Activated CD4-positive, alpha-beta T cell treated with anti-CD3 and anti-CD28 coated beads for 36 hours (primary cell): ENCODE measurements around the gene COPZ1. TPM values are rescaled to one million over a fixed set of nuclear protein-coding genes. Genes with fewer than 3 reads are reported as not detected.

Experiments
- ATAC-seq: fragments of 200-7000 bp; cut with Tn5 transposase; one replicate; pipeline ENCODE4 v1.10.0; 2021; ENCODE audit warnings: mild to moderate bottlenecking, moderate library complexity
- CTCF ChIA-PET: fragments of 350-600 bp; sonication (Branson Sonifier 250); formaldehyde crosslinking; loops from one replicate; lab custom pipeline; 2021; ENCODE audit warnings: antibody characterized with exemption; lab: Charles Lee
- POLR2A ChIA-PET: fragments of 350-600 bp; sonication (Branson Sonifier 250); formaldehyde crosslinking; loops from one replicate; lab custom pipeline; 2021; ENCODE audit warnings: antibody characterized with exemption, inconsistent platforms; lab: Charles Lee
- DNase-seq: peaks from one replicate; pipeline ENCODE4 v3.0.0-alpha.2; 2020
- H3K27ac Mint-ChIP-seq: one replicate; pipeline ENCODE4 v1.8.0; 2021; ENCODE audit warnings: mixed read lengths
- H3K27me3 Mint-ChIP-seq: one replicate; pipeline ENCODE4 v1.8.0; 2021; ENCODE audit warnings: mixed read lengths
- H3K36me3 Mint-ChIP-seq: one replicate; pipeline ENCODE4 v1.8.0; 2021; ENCODE audit warnings: low read depth, mixed read lengths
- H3K4me1 Mint-ChIP-seq: one replicate; pipeline ENCODE4 v1.8.0; 2021; ENCODE audit warnings: mixed read lengths
- H3K4me3 Mint-ChIP-seq: one replicate; pipeline ENCODE4 v1.8.0; 2021; ENCODE audit warnings: mild to moderate bottlenecking, moderate library complexity, mixed read lengths
- H3K9me3 Mint-ChIP-seq: one replicate; pipeline ENCODE4 v1.8.0; 2021; ENCODE audit warnings: low read depth, mixed read lengths
- intact Hi-C, 2 experiments: fragments of 100-400 bp; cut with DNase I in 1 of 2; cut with micrococcal nuclease in 1 of 2; formaldehyde crosslinking; loops; one replicate each; pipeline versions ENCODE4 v1.14.2 to v1.15.1; 2022 to 2024; cut with DNase I, micrococcal nuclease
- total RNA-seq, 2 experiments: library from RNA; stranded (reverse); gene quantifications; one replicate each; pipeline ENCODE4 v1.2.3, GENCODE V29; 2021

COPZ1 gene
- total RNA-seq, 2 experiments from 2014 or later, result 95.2 to 98.7 TPM

DNA sequence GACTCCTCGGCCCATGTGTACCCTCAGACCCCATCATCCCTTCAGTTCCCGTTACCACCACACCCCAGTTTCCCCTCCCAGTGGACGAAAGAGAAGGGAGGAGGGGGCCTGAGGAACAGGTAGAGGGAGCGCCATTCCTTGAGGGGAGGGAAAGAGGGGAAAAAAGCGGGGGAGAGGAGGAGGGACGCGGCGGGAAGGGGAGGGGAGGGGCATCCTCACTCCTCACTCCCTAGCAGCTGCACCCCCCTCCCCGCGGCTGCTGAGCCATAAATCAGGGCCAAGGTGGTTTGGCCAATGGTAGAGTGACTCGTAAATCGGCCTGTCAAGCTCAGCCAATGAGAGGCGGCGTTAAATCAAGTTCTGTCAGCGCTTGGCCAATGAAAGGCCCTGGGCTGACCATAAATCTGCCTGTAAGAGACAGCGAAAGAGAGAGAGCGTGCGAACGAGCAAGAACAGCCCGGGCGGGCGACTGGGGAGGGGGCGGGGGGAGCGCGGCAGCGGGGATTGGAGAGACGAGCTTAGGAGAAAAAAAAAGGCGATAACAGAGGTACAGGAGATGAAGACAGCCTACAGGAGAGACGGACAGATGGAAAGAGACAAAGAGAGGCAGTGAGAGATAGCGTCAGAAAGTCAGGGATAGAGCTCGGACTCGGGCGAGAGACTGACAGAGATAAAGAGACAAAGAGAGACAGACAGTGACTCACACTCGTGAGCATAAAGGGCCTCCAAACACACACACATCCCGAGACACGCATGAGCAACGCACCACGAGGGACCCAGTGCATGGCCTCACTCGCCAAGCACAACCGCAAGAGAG lies 34.2 kb downstream of the COPZ1 start:
- no peaks in the 10 kb centered on the region for H3K36me3 Mint-ChIP-seq
- CTCF ChIA-PET, result interaction anchor here (0.6 to 8.2 kb wide), 24 partner anchors 8 to 144 kb away, joined by 3 to 85 read pairs (median 4); partner anchors contain the start of genes CBX5, COPZ1 and HNRNPA1
- peak; percentile 93 for ATAC-seq
- no peaks in the 10 kb centered on the region for H3K9me3 Mint-ChIP-seq
- DNase-seq, result peak; percentile 96
- H3K4me3 Mint-ChIP-seq, result no peak overlapping the region
- H3K27me3 Mint-ChIP-seq, result no peaks in the 10 kb centered on the region
- POLR2A ChIA-PET, result interaction anchor here (0.6 to 2.8 kb wide), 12 partner anchors 8 to 1357 kb away, joined by 3 to 44 read pairs (median 4); partner anchors contain the start of genes BLOC1S1, CBX5, COPZ1 and HNRNPA1
- no peak overlapping the region for H3K27ac Mint-ChIP-seq
- intact Hi-C loops, result loop anchor here (1.0 to 2.0 kb wide), 8 partner anchors 26 to 144 kb away; partner anchors contain the start of genes CBX5 (in 2 of the 2), HNRNPA1 (in 2 of the 2), COPZ1 (in 1 of the 2) and NCKAP1L (in 1 of the 2)
- peaks cover 18% of the 10 kb centered on the region for H3K4me1 Mint-ChIP-seq

DNA sequence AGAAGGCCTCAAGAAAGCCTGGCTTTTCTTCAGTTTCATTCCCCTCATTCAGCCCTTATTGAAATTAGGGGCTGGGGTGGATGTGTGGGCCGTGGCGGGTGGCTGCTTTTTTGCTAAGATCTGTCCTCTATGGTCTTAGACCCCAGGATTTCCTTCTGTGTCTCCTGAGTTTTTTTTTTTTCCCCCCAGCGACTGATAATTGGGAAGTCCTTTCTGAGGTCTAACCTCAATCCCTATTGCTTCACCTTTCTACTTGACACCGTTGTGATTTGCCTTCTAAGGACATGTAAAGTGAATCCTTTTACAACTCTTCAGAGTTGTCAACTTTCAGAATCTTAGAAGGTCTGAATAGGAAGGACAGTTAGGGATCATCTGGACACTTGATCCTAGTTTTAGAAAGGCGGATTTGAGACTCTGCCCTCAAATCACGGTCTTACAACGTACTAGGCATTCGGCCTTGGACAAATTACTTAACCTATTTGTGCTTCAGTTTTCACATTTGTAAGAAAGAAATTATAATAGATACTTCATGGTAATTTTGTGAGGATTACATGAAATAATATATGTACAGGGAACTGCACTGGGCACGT lies 34.9 kb downstream of the COPZ1 start:
- no peak overlapping the region for H3K4me3 Mint-ChIP-seq
- intact Hi-C loops, result loop anchor here (1.0 to 2.0 kb wide), 10 partner anchors 24 to 145 kb away; partner anchors contain the start of genes CBX5 (in 2 of the 2), HNRNPA1 (in 2 of the 2), COPZ1 (in 1 of the 2) and NCKAP1L (in 1 of the 2)
- H3K9me3 Mint-ChIP-seq, result no peaks in the 10 kb centered on the region
- H3K27me3 Mint-ChIP-seq, result no peaks in the 10 kb centered on the region
- ATAC-seq (no peak), DNase-seq (no peak)
- POLR2A ChIA-PET, result interaction anchor here (1.0 to 2.8 kb wide), 6 partner anchors 35 to 79 kb away, joined by 3 to 44 read pairs (median 10); partner anchors contain the start of genes CBX5, COPZ1 and HNRNPA1
- peaks cover 25% of the 10 kb centered on the region for H3K4me1 Mint-ChIP-seq
- CTCF ChIA-PET, result interaction anchor here (0.5 to 8.2 kb wide), 20 partner anchors 7 to 145 kb away, joined by 3 to 85 read pairs (median 5); partner anchors contain the start of genes CBX5, COPZ1 and HNRNPA1
- H3K27ac Mint-ChIP-seq, result no peak overlapping the region
- no peaks in the 10 kb centered on the region for H3K36me3 Mint-ChIP-seq

DNA sequence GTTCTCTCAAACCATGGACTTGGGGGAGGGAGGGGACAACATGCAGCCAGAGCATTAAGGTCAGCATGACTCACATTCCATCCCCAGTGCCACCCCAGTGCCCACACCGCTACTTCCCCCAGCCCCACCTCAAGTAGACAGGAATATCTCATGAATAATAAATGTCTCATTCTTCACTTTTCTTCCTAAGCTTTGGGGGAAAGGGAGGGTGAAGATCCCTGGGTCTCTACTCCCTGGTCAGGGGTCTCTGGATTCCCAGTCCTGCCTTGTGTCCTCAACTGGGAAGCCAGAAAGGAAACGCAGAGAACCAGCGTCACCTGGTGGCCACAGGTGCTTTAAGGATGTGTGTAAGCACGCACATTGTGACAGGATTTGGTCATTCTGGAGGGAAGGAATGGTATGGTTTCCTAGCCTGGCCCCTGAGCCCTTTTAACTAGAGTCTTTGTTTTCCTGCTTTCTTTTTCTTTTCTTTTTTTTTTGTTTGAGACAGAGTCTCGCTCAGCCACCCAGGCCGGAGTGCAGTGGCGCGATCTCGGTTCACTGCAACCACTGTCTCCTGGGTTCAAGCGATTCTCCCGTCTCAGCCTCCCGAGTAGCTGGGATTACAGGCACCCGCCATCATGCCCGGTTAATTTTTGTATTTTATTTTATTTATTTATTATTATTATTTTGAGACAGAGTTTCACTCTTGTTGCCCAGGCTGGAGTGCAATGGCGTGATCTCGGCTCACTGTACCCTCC lies 36.0 kb downstream of the COPZ1 start:
- H3K27me3 Mint-ChIP-seq, result no peaks in the 10 kb centered on the region
- POLR2A ChIA-PET, result no interaction called here
- no peaks in the 10 kb centered on the region for H3K9me3 Mint-ChIP-seq
- H3K27ac Mint-ChIP-seq, result no peak overlapping the region
- CTCF ChIA-PET, result interaction anchor here (0.5 to 8.2 kb wide), 14 partner anchors 8 to 146 kb away, joined by 3 to 85 read pairs (median 6); partner anchors contain the start of gene COPZ1
- no peaks in the 10 kb centered on the region for H3K36me3 Mint-ChIP-seq
- intact Hi-C loops, result loop anchor here in 1 of 2 experiments (1.0 kb wide), 2 partner anchors 25 to 67 kb away; no protein-coding TSS in a partner anchor
- ATAC-seq (no peak), DNase-seq (peak; percentile 84)
- peak overlapping the region; percentile 5 for H3K4me3 Mint-ChIP-seq
- H3K4me1 Mint-ChIP-seq, result peaks cover 26% of the 10 kb centered on the region

DNA sequence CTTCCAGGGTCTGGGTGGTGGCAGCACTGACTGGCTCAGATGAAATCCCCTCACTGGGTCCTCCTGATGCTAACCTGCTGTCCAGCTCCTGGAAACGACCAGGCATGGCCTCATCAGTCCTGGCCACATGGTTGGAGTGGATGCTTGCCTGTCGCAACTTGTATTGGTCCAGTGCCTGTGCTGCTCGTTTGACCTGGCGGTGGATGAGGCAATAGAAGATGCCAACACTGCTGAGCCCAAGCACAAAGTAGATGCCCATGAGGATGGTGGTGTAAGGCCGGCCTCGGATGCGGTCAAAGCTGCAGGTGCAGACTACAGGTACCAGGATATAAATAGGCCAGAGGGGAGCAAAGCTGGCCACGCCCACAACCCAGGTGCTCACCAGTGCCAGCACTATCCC lies 38.1 kb downstream of the COPZ1 start:
- no peak overlapping the region for H3K4me3 Mint-ChIP-seq

DNA sequence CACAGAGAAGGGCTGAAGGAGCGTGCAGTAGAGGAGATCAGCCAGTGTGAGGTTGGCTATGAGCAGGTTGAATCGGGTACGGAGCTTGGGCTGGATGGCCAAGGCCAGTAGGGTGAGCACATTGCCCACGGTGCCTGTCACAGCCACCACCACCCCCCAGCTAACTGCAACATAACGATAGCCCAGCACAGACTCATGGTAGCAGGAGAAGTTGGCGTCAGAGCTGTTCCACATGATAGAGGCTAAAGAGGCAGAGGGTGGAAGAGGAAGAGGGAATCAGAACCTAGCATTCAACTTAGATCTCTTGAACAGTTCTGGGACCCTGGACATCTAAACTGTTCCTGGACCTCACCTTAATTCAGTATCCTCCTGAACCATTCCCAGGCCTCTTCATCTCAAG lies 38.7 kb downstream of the COPZ1 start:
- Mint-ChIP-seq H3K4me1 (peaks cover 35% of the 10 kb centered on the region), H3K4me3 (peak overlapping the region; percentile 37), H3K27ac (peak overlapping the region; percentile 69), H3K27me3 (peaks cover 2% of the 10 kb centered on the region), H3K36me3 (no peaks in the 10 kb centered on the region), H3K9me3 (no peaks in the 10 kb centered on the region)
- ChIA-PET POLR2A (no interaction called here), CTCF (interaction anchor here (0.5 to 8.2 kb wide), 9 partner anchors 16 to 1824 kb away, joined by 3 to 85 read pairs (median 13); partner anchors contain the start of gene COPZ1)
- DNase-seq (no peak), ATAC-seq (no peak)
- intact Hi-C loops, result no loop called here

More for the DNA sequence above, 38.1 kb downstream of the COPZ1 start:
- Mint-ChIP-seq H3K9me3 (no peaks in the 10 kb centered on the region), H3K27me3 (peaks cover 2% of the 10 kb centered on the region), H3K36me3 (no peaks in the 10 kb centered on the region), H3K4me1 (peaks cover 29% of the 10 kb centered on the region), H3K27ac (no peak overlapping the region)
- ATAC-seq, result no peak
- ChIA-PET CTCF (interaction anchor here (0.5 to 8.2 kb wide), 12 partner anchors 10 to 1825 kb away, joined by 3 to 85 read pairs (median 6); partner anchors contain the start of gene COPZ1), POLR2A (interaction anchor here (0.6 to 1.4 kb wide), 2 partner anchors 74 to 346 kb away, joined by 3 to 7 read pairs; no protein-coding TSS in a partner anchor)
- intact Hi-C loops, result no loop called here
- no peak for DNase-seq

DNA sequence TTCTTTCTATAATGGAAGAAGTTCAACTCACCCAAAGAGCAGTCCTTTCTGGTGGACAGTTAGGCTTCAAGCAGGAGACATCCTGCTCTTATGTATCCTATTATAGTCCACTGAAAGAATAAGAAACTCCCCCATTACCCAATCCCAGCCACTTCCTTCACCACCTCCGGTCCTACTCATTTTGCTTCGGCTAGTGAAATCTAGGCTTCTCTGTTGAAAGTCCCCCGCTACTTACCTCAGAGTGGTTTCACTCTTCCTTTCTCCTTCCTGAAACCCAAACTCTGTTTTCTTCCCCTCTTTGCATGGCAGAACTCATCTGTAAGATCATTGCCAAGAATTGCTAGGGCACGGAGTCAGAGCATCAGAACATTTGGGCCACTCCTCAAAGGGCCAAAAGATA lies 39.5 kb downstream of the COPZ1 start, which contains the start of gene GPR84:
GPR84 (minus strand) TSS at position 74 of the 400 bp plus-strand sequence. CDS start 635 bp downstream, outside the sequence.
- H3K9me3 Mint-ChIP-seq, result no peaks in the 10 kb centered on the region
- POLR2A ChIA-PET, result no interaction called here
- H3K27ac Mint-ChIP-seq, result peak within 1 kb of the TSS; percentile 69
- H3K4me1 Mint-ChIP-seq, result peaks cover 43% of the 10 kb centered on the region
- peak within 1 kb of the TSS; percentile 37 for H3K4me3 Mint-ChIP-seq
- ATAC-seq (peak; percentile 67), DNase-seq (peak; percentile 59)
- peaks cover 2% of the 10 kb centered on the region for H3K27me3 Mint-ChIP-seq
- CTCF ChIA-PET, result no interaction called here
- no peaks in the 10 kb centered on the region for H3K36me3 Mint-ChIP-seq
- intact Hi-C loops, result no loop called here

DNA sequence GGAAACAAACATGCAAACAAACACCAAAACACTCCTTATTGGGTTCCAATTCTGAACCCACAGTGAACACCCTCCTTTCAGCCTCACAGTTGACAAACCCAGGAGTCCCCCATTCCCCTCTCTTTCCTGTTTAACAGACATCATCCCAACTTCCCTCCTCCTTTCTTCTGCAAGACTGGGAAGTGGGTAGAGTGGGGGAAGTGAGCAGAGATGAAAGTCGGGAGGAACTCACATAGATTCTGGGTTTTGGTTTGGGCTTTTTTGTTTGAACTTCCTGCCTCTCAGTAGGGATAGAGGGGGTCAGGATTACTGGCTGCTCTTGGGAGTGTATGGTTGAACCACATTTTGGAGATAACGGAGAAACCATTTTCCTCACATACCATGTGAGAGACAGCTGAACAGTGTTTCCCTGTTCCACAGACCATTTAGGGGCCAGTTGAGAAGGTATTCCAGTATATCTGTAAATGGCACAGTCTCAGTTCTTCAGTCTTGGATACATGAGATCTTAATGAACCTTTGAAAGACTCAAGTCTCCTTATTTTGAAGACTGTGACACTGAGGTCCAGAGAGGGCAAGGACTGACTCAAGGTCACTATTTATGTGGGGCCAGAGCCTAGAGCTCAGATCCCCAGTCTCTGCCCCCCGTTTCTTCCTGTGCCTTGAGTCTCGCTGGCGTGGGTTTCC lies 43.2 kb downstream of the COPZ1 start:
- CTCF ChIA-PET, result interaction anchor here (0.6 to 4.5 kb wide), 26 partner anchors 12 to 383 kb away, joined by 3 to 83 read pairs (median 6); partner anchors contain the start of genes COPZ1 and HOXC10
- DNase-seq, result no peak
- intact Hi-C loops, result loop anchor here (1.0 to 2.0 kb wide), 6 partner anchors 11 to 148 kb away; no protein-coding TSS in a partner anchor
- peak; percentile 5 for ATAC-seq
- H3K36me3 Mint-ChIP-seq, result no peaks in the 10 kb centered on the region
- H3K4me1 Mint-ChIP-seq, result peaks cover 44% of the 10 kb centered on the region
- H3K27me3 Mint-ChIP-seq, result peaks cover 2% of the 10 kb centered on the region
- no peaks in the 10 kb centered on the region for H3K9me3 Mint-ChIP-seq
- H3K27ac Mint-ChIP-seq, result no peak overlapping the region
- H3K4me3 Mint-ChIP-seq, result peak overlapping the region; percentile 4
- POLR2A ChIA-PET, result no interaction called here

DNA sequence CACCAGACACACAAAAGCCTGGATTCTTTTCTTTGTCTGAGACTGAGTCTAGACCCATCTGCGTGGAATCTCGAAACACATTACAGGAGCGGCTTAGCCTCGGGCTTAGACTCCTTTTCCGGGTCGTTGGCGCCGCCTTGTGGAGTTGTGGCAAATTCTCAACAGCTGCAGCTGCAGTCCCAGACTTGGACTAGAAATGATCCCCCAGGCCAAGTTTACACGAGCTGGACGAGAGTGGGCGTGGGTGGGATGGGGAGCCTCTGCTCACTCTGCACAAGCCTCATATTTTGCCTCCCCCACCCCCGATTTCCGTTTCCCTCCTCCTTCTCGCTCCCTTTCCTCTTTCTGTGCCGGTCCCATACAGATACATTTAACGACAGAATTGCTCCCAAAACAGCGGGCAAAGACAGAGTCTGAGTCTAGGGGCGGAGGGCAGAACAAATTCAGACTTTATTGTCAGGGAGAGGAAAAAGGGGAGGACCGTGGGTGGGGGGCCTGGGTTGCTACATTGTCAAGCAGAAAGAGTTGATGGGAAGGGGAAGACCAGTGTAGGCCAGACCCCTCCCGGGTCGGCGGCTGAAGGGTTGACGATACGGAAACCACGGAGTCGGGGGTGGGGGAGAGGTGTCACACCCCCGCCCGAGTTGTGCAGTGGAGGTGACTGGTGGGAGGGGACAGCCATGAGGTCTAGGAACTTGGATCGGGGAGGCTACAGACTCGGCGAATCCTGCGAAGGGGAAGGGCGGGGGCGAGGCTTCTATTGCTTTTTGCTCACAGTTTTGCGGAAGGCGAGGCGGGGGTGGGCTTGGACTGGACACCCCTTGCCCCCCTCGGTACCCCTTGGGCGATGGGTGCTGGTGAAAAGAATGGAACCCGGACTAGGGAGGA lies 44.0 kb downstream of the COPZ1 start:
- no peaks in the 10 kb centered on the region for H3K9me3 Mint-ChIP-seq
- intact Hi-C loops, result loop anchor here (1.0 to 2.0 kb wide), 6 partner anchors 10 to 149 kb away; no protein-coding TSS in a partner anchor
- peak; percentile 96 for DNase-seq
- H3K36me3 Mint-ChIP-seq, result no peaks in the 10 kb centered on the region
- POLR2A ChIA-PET, result interaction anchor here (0.6 kb wide), 2 partner anchors 10 to 82 kb away, joined by 3 read pairs; no protein-coding TSS in a partner anchor
- no peak overlapping the region for H3K27ac Mint-ChIP-seq
- H3K4me3 Mint-ChIP-seq, result peak overlapping the region; percentile 4
- peak; percentile 82 for ATAC-seq
- peaks cover 41% of the 10 kb centered on the region for H3K4me1 Mint-ChIP-seq
- H3K27me3 Mint-ChIP-seq, result peaks cover 2% of the 10 kb centered on the region
- CTCF ChIA-PET, result interaction anchor here (0.6 to 4.5 kb wide), 26 partner anchors 12 to 362 kb away, joined by 3 to 83 read pairs (median 6); partner anchors contain the start of gene COPZ1

DNA sequence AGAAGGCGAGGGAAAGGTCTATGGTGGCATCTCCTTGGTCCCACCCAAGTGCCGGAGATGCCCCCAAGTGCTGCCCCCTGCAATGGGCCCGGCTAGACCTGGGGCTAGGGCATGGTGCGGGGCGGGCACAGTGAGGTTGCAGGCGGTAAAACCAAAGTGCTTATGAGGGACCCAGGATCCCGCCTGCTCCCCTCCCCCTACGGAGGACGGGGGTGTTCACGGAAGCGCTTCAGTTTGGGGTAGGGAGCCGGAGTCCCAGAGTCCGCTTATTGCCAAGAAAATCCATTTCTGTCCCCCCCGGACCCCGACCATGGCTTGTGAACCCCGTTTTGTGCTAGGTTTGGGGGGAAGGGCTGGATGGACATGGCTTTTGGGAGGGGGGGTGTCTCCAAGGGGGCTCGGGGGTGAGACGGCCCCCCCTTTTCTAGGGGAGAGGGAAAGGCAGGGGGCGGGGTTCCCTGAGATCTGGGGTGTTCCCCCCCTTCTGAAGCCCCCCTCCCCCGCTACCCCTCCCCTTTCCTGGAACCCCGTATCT lies 44.7 kb downstream of the COPZ1 start:
- intact Hi-C loops, result loop anchor here in 1 of 2 experiments (2.0 kb wide), 1 partner anchor 33 kb away; no protein-coding TSS in a partner anchor
- DNase-seq (no peak), ATAC-seq (no peak)
- Mint-ChIP-seq H3K4me3 (no peak overlapping the region), H3K27ac (no peak overlapping the region), H3K4me1 (peaks cover 34% of the 10 kb centered on the region), H3K9me3 (no peaks in the 10 kb centered on the region), H3K36me3 (no peaks in the 10 kb centered on the region), H3K27me3 (peaks cover 2% of the 10 kb centered on the region)
- ChIA-PET POLR2A (no interaction called here), CTCF (interaction anchor here (0.7 to 4.5 kb wide), 7 partner anchors 10 to 78 kb away, joined by 3 to 25 read pairs (median 7); partner anchors contain the start of gene ZNF385A)
